Activated CD4-positive, alpha-beta T cell treated with anti-CD3 and anti-CD28 coated beads for 36 hours (primary cell): Measurements from ENCODE around the gene RERE. TPM values are rescaled to one million over a fixed set of nuclear protein-coding genes. Genes with fewer than 3 reads are reported as not detected.
A peak's percentile ranks its signal among the peaks of the same experiment; 100 is the strongest.
"Not testable (repeated sequence)": the region's sequence is repeated elsewhere in the genome, so short reads cannot be mapped to it uniquely, and the experiment has no call there.

ENCODE experiments used
- ATAC-seq: fragments of 200-7000 bp; cut with Tn5 transposase; one replicate; pipeline ENCODE4 v1.10.0; 2021; ENCODE audit warnings: mild to moderate bottlenecking, moderate library complexity
- CTCF ChIA-PET: fragments of 350-600 bp; sonication (Branson Sonifier 250); formaldehyde crosslinking; loops from one replicate; lab custom pipeline; 2021; ENCODE audit warnings: antibody characterized with exemption; lab: Charles Lee
- POLR2A ChIA-PET: fragments of 350-600 bp; sonication (Branson Sonifier 250); formaldehyde crosslinking; loops from one replicate; lab custom pipeline; 2021; ENCODE audit warnings: antibody characterized with exemption, inconsistent platforms; lab: Charles Lee
- DNase-seq: peaks from one replicate; pipeline ENCODE4 v3.0.0-alpha.2; 2020
- H3K27ac Mint-ChIP-seq: one replicate; pipeline ENCODE4 v1.8.0; 2021; ENCODE audit warnings: mixed read lengths
- H3K27me3 Mint-ChIP-seq: one replicate; pipeline ENCODE4 v1.8.0; 2021; ENCODE audit warnings: mixed read lengths
- H3K36me3 Mint-ChIP-seq: one replicate; pipeline ENCODE4 v1.8.0; 2021; ENCODE audit warnings: low read depth, mixed read lengths
- H3K4me1 Mint-ChIP-seq: one replicate; pipeline ENCODE4 v1.8.0; 2021; ENCODE audit warnings: mixed read lengths
- H3K4me3 Mint-ChIP-seq: one replicate; pipeline ENCODE4 v1.8.0; 2021; ENCODE audit warnings: mild to moderate bottlenecking, moderate library complexity, mixed read lengths
- H3K9me3 Mint-ChIP-seq: one replicate; pipeline ENCODE4 v1.8.0; 2021; ENCODE audit warnings: low read depth, mixed read lengths
- intact Hi-C, 2 experiments: fragments of 100-400 bp; cut with DNase I in 1 of 2; cut with micrococcal nuclease in 1 of 2; formaldehyde crosslinking; loops; one replicate each; pipeline versions ENCODE4 v1.14.2 to v1.15.1; 2022 to 2024; cut with DNase I, micrococcal nuclease
- total RNA-seq, 2 experiments: library from RNA; stranded (reverse); gene quantifications; one replicate each; pipeline ENCODE4 v1.2.3, GENCODE V29; 2021

RERE gene
- total RNA-seq, 2 experiments from 2014 or later: 57.4 to 71.6 TPM

- H3K27me3 Mint-ChIP-seq, intact Hi-C loops, H3K27ac Mint-ChIP-seq, CTCF ChIA-PET, H3K36me3 Mint-ChIP-seq, POLR2A ChIA-PET, H3K9me3 Mint-ChIP-seq, DNase-seq, ATAC-seq, H3K4me3 Mint-ChIP-seq: not testable (repeated sequence)
- H3K4me1 Mint-ChIP-seq: peaks cover 18% of the 10 kb centered on the region
These were observed 200.6 kb downstream of the RERE start for GRCh38 chr1:8616791-8617190.

- DNase-seq, H3K27ac Mint-ChIP-seq, H3K9me3 Mint-ChIP-seq, POLR2A ChIA-PET, intact Hi-C loops, H3K36me3 Mint-ChIP-seq, H3K4me3 Mint-ChIP-seq, H3K27me3 Mint-ChIP-seq, CTCF ChIA-PET: not testable (repeated sequence)
- peak; percentile 16 for ATAC-seq
- H3K4me1 Mint-ChIP-seq: peaks cover 11% of the 10 kb centered on the region
These were observed 205.6 kb downstream of the RERE start for GRCh38 chr1:8611634-8612515.

GRCh38 chr1:8607906-8608305, 209.5 kb downstream of the RERE start:
- POLR2A ChIA-PET: no interaction called here
- peaks cover under 1% of the 10 kb centered on the region for H3K36me3 Mint-ChIP-seq
- H3K27ac Mint-ChIP-seq: no peak overlapping the region
- no peaks in the 10 kb centered on the region for H3K27me3 Mint-ChIP-seq
- no peak overlapping the region for H3K4me3 Mint-ChIP-seq
- CTCF ChIA-PET: interaction anchor here (0.7 kb wide), 1 partner anchor 168 kb away, joined by 4 read pairs; no protein-coding TSS in a partner anchor
- peaks cover 37% of the 10 kb centered on the region for H3K4me1 Mint-ChIP-seq
- ATAC-seq (no peak), DNase-seq (no peak)
- H3K9me3 Mint-ChIP-seq: no peaks in the 10 kb centered on the region
- intact Hi-C loops: no loop called here

GRCh38 chr1:8604041-8604945, 213.1 kb downstream of the RERE start:
- ChIA-PET POLR2A (interaction anchor here (0.5 to 0.7 kb wide), 3 partner anchors 57 to 97 kb away, joined by 3 to 4 read pairs (median 3); no protein-coding TSS in a partner anchor), CTCF (interaction anchor here (0.6 to 3.9 kb wide), 8 partner anchors 17 to 666 kb away, joined by 3 to 16 read pairs (median 3); no protein-coding TSS in a partner anchor)
- DNase-seq: peak; percentile 70
- peak overlapping the region; percentile 66 for H3K4me3 Mint-ChIP-seq
- H3K4me1 Mint-ChIP-seq: peaks cover 56% of the 10 kb centered on the region
- peaks cover 2% of the 10 kb centered on the region for H3K9me3 Mint-ChIP-seq
- ATAC-seq: peak; percentile 89
- intact Hi-C loops: loop anchor here (1.0 to 5.0 kb wide), 17 partner anchors 25 to 655 kb away; partner anchors contain the start of gene RERE (in 1 of the 2)
- H3K27me3 Mint-ChIP-seq: no peaks in the 10 kb centered on the region
- H3K36me3 Mint-ChIP-seq: peaks cover 7% of the 10 kb centered on the region
- H3K27ac Mint-ChIP-seq: peak overlapping the region; percentile 94

GRCh38 chr1:8603220-8603616, 214.2 kb downstream of the RERE start:
- H3K27me3 Mint-ChIP-seq: no peaks in the 10 kb centered on the region
- peaks cover 56% of the 10 kb centered on the region for H3K4me1 Mint-ChIP-seq
- DNase-seq (no peak), ATAC-seq (no peak)
- H3K27ac Mint-ChIP-seq: peak overlapping the region; percentile 94
- POLR2A ChIA-PET: interaction anchor here (0.7 kb wide), 1 partner anchor 43 kb away, joined by 3 read pairs; no protein-coding TSS in a partner anchor
- peaks cover 8% of the 10 kb centered on the region for H3K36me3 Mint-ChIP-seq
- intact Hi-C loops: loop anchor here (5.0 kb wide), 3 partner anchors 41 to 99 kb away; no protein-coding TSS in a partner anchor
- peaks cover 2% of the 10 kb centered on the region for H3K9me3 Mint-ChIP-seq
- peak overlapping the region; percentile 35 for H3K4me3 Mint-ChIP-seq
- CTCF ChIA-PET: interaction anchor here (0.6 to 3.9 kb wide), 11 partner anchors 16 to 254 kb away, joined by 3 to 16 read pairs (median 3); no protein-coding TSS in a partner anchor

GRCh38 chr1:8602471-8603219, 214.8 kb downstream of the RERE start:
- CTCF ChIA-PET: interaction anchor here (0.6 to 3.9 kb wide), 12 partner anchors 15 to 305 kb away, joined by 3 to 16 read pairs (median 3); no protein-coding TSS in a partner anchor
- POLR2A ChIA-PET: interaction anchor here (0.7 kb wide), 1 partner anchor 42 kb away, joined by 3 read pairs; no protein-coding TSS in a partner anchor
- Mint-ChIP-seq H3K4me1 (peaks cover 57% of the 10 kb centered on the region), H3K27ac (peak overlapping the region; percentile 94), H3K27me3 (no peaks in the 10 kb centered on the region), H3K36me3 (peaks cover 10% of the 10 kb centered on the region), H3K4me3 (peak overlapping the region; percentile 35), H3K9me3 (peaks cover 2% of the 10 kb centered on the region)
- ATAC-seq: peak; percentile 50
- intact Hi-C loops: loop anchor here (5.0 kb wide), 3 partner anchors 40 to 100 kb away; no protein-coding TSS in a partner anchor
- DNase-seq: peak; percentile 70

GRCh38 chr1:8600336-8600735, 217.1 kb downstream of the RERE start:
- Mint-ChIP-seq H3K4me1 (peaks cover 62% of the 10 kb centered on the region), H3K4me3 (no peak overlapping the region), H3K9me3 (peaks cover 2% of the 10 kb centered on the region), H3K36me3 (peaks cover 10% of the 10 kb centered on the region), H3K27me3 (no peaks in the 10 kb centered on the region), H3K27ac (no peak overlapping the region)
- POLR2A ChIA-PET: no interaction called here
- ATAC-seq (no peak), DNase-seq (no peak)
- CTCF ChIA-PET: interaction anchor here (1.7 kb wide), 1 partner anchor 13 kb away, joined by 4 read pairs; no protein-coding TSS in a partner anchor
- intact Hi-C loops: loop anchor here (5.0 kb wide), 3 partner anchors 38 to 102 kb away; no protein-coding TSS in a partner anchor

GRCh38 chr1:8599646-8600212, 217.7 kb downstream of the RERE start:
- no peak overlapping the region for H3K27ac Mint-ChIP-seq
- peaks cover 56% of the 10 kb centered on the region for H3K4me1 Mint-ChIP-seq
- no peak for DNase-seq
- peaks cover 10% of the 10 kb centered on the region for H3K36me3 Mint-ChIP-seq
- CTCF ChIA-PET: interaction anchor here (1.7 kb wide), 1 partner anchor 12 kb away, joined by 4 read pairs; no protein-coding TSS in a partner anchor
- no peak overlapping the region for H3K4me3 Mint-ChIP-seq
- no peak for ATAC-seq
- intact Hi-C loops: loop anchor here (5.0 kb wide), 3 partner anchors 37 to 103 kb away; no protein-coding TSS in a partner anchor
- H3K9me3 Mint-ChIP-seq: peaks cover 2% of the 10 kb centered on the region
- H3K27me3 Mint-ChIP-seq: no peaks in the 10 kb centered on the region
- POLR2A ChIA-PET: no interaction called here

- DNase-seq (no peak), ATAC-seq (no peak)
- CTCF ChIA-PET: interaction anchor here (1.7 kb wide), 1 partner anchor 11 kb away, joined by 4 read pairs; no protein-coding TSS in a partner anchor
- intact Hi-C loops: no loop called here
- H3K4me1 Mint-ChIP-seq: peaks cover 49% of the 10 kb centered on the region
- peaks cover 13% of the 10 kb centered on the region for H3K36me3 Mint-ChIP-seq
- POLR2A ChIA-PET: no interaction called here
- no peak overlapping the region for H3K27ac Mint-ChIP-seq
- peaks cover 6% of the 10 kb centered on the region for H3K9me3 Mint-ChIP-seq
- H3K4me3 Mint-ChIP-seq: no peak overlapping the region
- no peaks in the 10 kb centered on the region for H3K27me3 Mint-ChIP-seq
These were observed 218.7 kb downstream of the RERE start for GRCh38 chr1:8598783-8599182.
